Progenitor cell of endocrine pancreas (in vitro differentiated cells): ENCODE measurements around the gene MAJIN. TPM values are rescaled to one million over a fixed set of nuclear protein-coding genes. Genes with fewer than 3 reads are reported as not detected.

Source experiments
- DNase-seq: peaks from one replicate; pipeline ENCODE4 v3.0.0; 2021; ENCODE audit warnings: low spot score; ENCODE audit not compliant: unreplicated experiment
- H3K27ac Mint-ChIP-seq: 2 replicates; pipeline ENCODE4 v1.8.0; 2021; ENCODE audit warnings: mild to moderate bottlenecking, moderate library complexity, mixed read lengths
- H3K27me3 Mint-ChIP-seq: 2 replicates; pipeline ENCODE4 v1.8.0; 2021; ENCODE audit warnings: mixed read lengths
- H3K36me3 Mint-ChIP-seq: 2 replicates; pipeline ENCODE4 v1.8.0; 2022; ENCODE audit warnings: mixed read lengths; ENCODE audit not compliant: insufficient read depth
- H3K4me1 Mint-ChIP-seq: 2 replicates; pipeline ENCODE4 v1.8.0; 2021; ENCODE audit warnings: low read depth, mixed read lengths
- H3K4me3 Mint-ChIP-seq: 2 replicates; pipeline ENCODE4 v1.8.0; 2021; ENCODE audit warnings: low read depth, mild to moderate bottlenecking, moderate library complexity, mixed read lengths
- H3K9me3 Mint-ChIP-seq: 2 replicates; pipeline ENCODE4 v1.8.0; 2021; ENCODE audit warnings: low read depth, mixed read lengths
- CTCF ChIP-seq: fragments of 200-600 bp; sonication (generic); IDR thresholded peaks from one replicate; pipeline ENCODE4 v1.5.0; 2021; ENCODE audit warnings: antibody characterized with exemption, mild to moderate bottlenecking; ENCODE audit not compliant: unreplicated experiment
- microRNA-seq: library from miRNA; unstranded; fragments of <30 nt; microRNA quantifications from one replicate; pipeline ENCODE4 v1.1.0, GENCODE V29; 2020; ENCODE audit warnings: borderline number of aligned reads; ENCODE audit not compliant: unreplicated experiment
- total RNA-seq: library from RNA; stranded (reverse); gene quantifications from 2 replicates; pipeline ENCODE4 v1.2.1, GENCODE V29; 2021

MAJIN gene
- total RNA-seq, 1 donor from 2014 or later, result not detected

- no peak overlapping the region for H3K27ac Mint-ChIP-seq
- no peak for DNase-seq
- H3K36me3 Mint-ChIP-seq, result no peaks in the 10 kb centered on the region
- peaks cover 44% of the 10 kb centered on the region for H3K4me1 Mint-ChIP-seq
- no peaks in the 10 kb centered on the region for H3K27me3 Mint-ChIP-seq
- H3K9me3 Mint-ChIP-seq, result no peaks in the 10 kb centered on the region
- TF ChIP-seq CTCF, result no peak
- no peak overlapping the region for H3K4me3 Mint-ChIP-seq
These were observed 81.4 kb downstream of the MAJIN start for GRCh38 chr11:64890522-64890939.

- Mint-ChIP-seq H3K36me3 (no peaks in the 10 kb centered on the region), H3K27me3 (peaks cover 3% of the 10 kb centered on the region), H3K27ac (peak overlapping the region; percentile 90), H3K9me3 (no peaks in the 10 kb centered on the region), H3K4me1 (peaks cover 42% of the 10 kb centered on the region), H3K4me3 (peak overlapping the region; percentile 51)
- no peak for TF ChIP-seq CTCF
- DNase-seq, result no peak
These were observed 83.0 kb downstream of the MAJIN start for GRCh38 chr11:64888729-64889511.

- TF ChIP-seq CTCF, result no peak
- Mint-ChIP-seq H3K4me1 (peaks cover 36% of the 10 kb centered on the region), H3K27me3 (peaks cover 3% of the 10 kb centered on the region)
These were observed 83.5 kb downstream of the MAJIN start for GRCh38 chr11:64888406-64888728.

More at GRCh38 chr11:64888406-64888728, 83.5 kb downstream of the MAJIN start:
- no peak for DNase-seq
- no peak overlapping the region for H3K4me3 Mint-ChIP-seq
- peak overlapping the region; percentile 7 for H3K27ac Mint-ChIP-seq
- no peaks in the 10 kb centered on the region for H3K9me3 Mint-ChIP-seq
- H3K36me3 Mint-ChIP-seq, result no peaks in the 10 kb centered on the region

Small RNA genes within 50 kb of the gene (microRNA-seq; reads per million reads assigned to microRNA genes)
- gene MIR6749 (not detected), gene MIR6750 (not detected), gene MIR6879 (1.8 reads per million)

Other genes with a start within 250 kb of the MAJIN start
- gene NRXN2, start 248.9 kb downstream of the MAJIN start, total RNA-seq, result 0.17 and 0.60 TPM in 2 replicates
- 0.53 and 0.73 TPM in 2 replicates for gene RASGRP2, start 228.0 kb downstream of the MAJIN start, total RNA-seq
- 1.4 and 1.6 TPM in 2 replicates for gene PYGM, start 212.1 kb downstream of the MAJIN start, total RNA-seq
- gene SF1, start 193.6 kb downstream of the MAJIN start, total RNA-seq, result 500 and 503 TPM in 2 replicates
- gene MAP4K2, start 168.9 kb downstream of the MAJIN start, total RNA-seq, result 12.7 and 13.3 TPM in 2 replicates
- 54.6 and 61.5 TPM in 2 replicates for gene MEN1, start 161.6 kb downstream of the MAJIN start, total RNA-seq
- gene CDC42BPG, start 127.5 kb downstream of the MAJIN start, total RNA-seq, result 20.1 and 21.1 TPM in 2 replicates
- gene EHD1, start 93.5 kb downstream of the MAJIN start, total RNA-seq, result 55.0 and 57.2 TPM in 2 replicates
- gene ATG2A, start 54.9 kb downstream of the MAJIN start, total RNA-seq, result 33.2 and 35.0 TPM in 2 replicates
- 14.1 and 15.9 TPM in 2 replicates for gene PPP2R5B, start 47.4 kb downstream of the MAJIN start, total RNA-seq
- gene GPHA2, start 36.2 kb downstream of the MAJIN start, total RNA-seq, result 0.41 TPM in 1 of 2 replicates, not detected in the other
- 0.53 and 0.58 TPM in 2 replicates for gene BATF2, start 24.9 kb upstream of the MAJIN start, total RNA-seq
- 95.2 and 96.7 TPM in 2 replicates for gene ARL2, start 42.1 kb upstream of the MAJIN start, total RNA-seq
- gene SNX15, start 55.3 kb upstream of the MAJIN start, total RNA-seq, result 33.0 and 34.5 TPM in 2 replicates
- gene SAC3D1, start 69.1 kb upstream of the MAJIN start, total RNA-seq, result 18.5 and 19.3 TPM in 2 replicates
- gene NAALADL1, start 86.4 kb upstream of the MAJIN start, total RNA-seq, result 4.3 and 4.4 TPM in 2 replicates
- gene CDCA5, start 111.9 kb upstream of the MAJIN start, total RNA-seq, result 25.1 and 25.9 TPM in 2 replicates
- 40.4 and 43.3 TPM in 2 replicates for gene ZFPL1, start 112.1 kb upstream of the MAJIN start, total RNA-seq
- gene VPS51, start 124.1 kb upstream of the MAJIN start, total RNA-seq, result 112 and 123 TPM in 2 replicates
- 123 and 124 TPM in 2 replicates for gene TM7SF2, start 139.8 kb upstream of the MAJIN start, total RNA-seq
- gene ZNHIT2, start 145.6 kb upstream of the MAJIN start, total RNA-seq, result 10.5 and 11.8 TPM in 2 replicates
- gene FAU, start 150.0 kb upstream of the MAJIN start, total RNA-seq, result 607 and 611 TPM in 2 replicates
- gene MRPL49, start 150.2 kb upstream of the MAJIN start, total RNA-seq, result 38.8 and 39.6 TPM in 2 replicates
- 48.4 and 49.0 TPM in 2 replicates for gene SYVN1, start 162.4 kb upstream of the MAJIN start, total RNA-seq
- gene SPDYC, start 198.1 kb upstream of the MAJIN start, total RNA-seq, result not detected in 2 replicates
- gene CAPN1, start 209.8 kb upstream of the MAJIN start, total RNA-seq, result 239 and 245 TPM in 2 replicates